WTC11 (cell line): ENCODE results near the gene TSPAN10. TPM values are rescaled to one million over a fixed set of nuclear protein-coding genes. Genes with fewer than 3 reads are reported as not detected.

Experiments
- ATAC-seq: fragments of 200-7000 bp; cut with Tn5 transposase; 2 replicates; pipeline ENCODE4 v1.10.0; 2021; ENCODE audit warnings: mild to moderate bottlenecking, moderate library complexity
- CTCF ChIA-PET: fragments of 300-600 bp; sonication (Branson Sonifier 250); formaldehyde crosslinking; loops from one replicate; lab custom pipeline; 2021; ENCODE audit warnings: antibody characterized with exemption; lab: Charles Lee
- POLR2A ChIA-PET: fragments of 350-600 bp; sonication (Branson Sonifier 250); formaldehyde crosslinking; loops from one replicate; lab custom pipeline; 2021; ENCODE audit warnings: antibody characterized with exemption; lab: Charles Lee
- DNase-seq: peaks from one replicate; pipeline ENCODE4 v3.0.0; 2021; ENCODE audit warnings: low spot score
- H3K27ac Mint-ChIP-seq: 2 replicates; pipeline ENCODE4 v1.8.0; 2021; ENCODE audit warnings: mixed read lengths
- H3K27me3 Mint-ChIP-seq: 2 replicates; pipeline ENCODE4 v1.8.0; 2021; ENCODE audit warnings: low read depth, mild to moderate bottlenecking, moderate library complexity, mixed read lengths
- H3K36me3 Mint-ChIP-seq: 2 replicates; pipeline ENCODE4 v1.8.0; 2021; ENCODE audit warnings: mixed read lengths
- H3K4me1 Mint-ChIP-seq: 2 replicates; pipeline ENCODE4 v1.8.0; 2022; ENCODE audit warnings: mixed read lengths
- H3K4me3 Mint-ChIP-seq: 2 replicates; pipeline ENCODE4 v1.8.0; 2021; ENCODE audit warnings: mild to moderate bottlenecking, moderate library complexity, mixed read lengths
- H3K9me3 Mint-ChIP-seq: 2 replicates; pipeline ENCODE4 v1.8.0; 2021; ENCODE audit warnings: mixed read lengths
- ATF2 ChIP-seq: sonication (generic); formaldehyde crosslinking; IDR thresholded peaks from 2 replicates; pipeline ENCODE4 v1.8.1; 2022; ENCODE audit warnings: low read depth, missing genetic modification reagents, borderline replicate concordance
- ATF6 ChIP-seq: sonication (generic); formaldehyde crosslinking; IDR thresholded peaks from 2 replicates; pipeline ENCODE4 v1.8.1; 2023; ENCODE audit warnings: mild to moderate bottlenecking, missing genetic modification reagents
- CDX4 ChIP-seq: fragments of 250-450 bp; sonication (Bioruptor Pico); IDR thresholded peaks from 2 replicates; pipeline ENCODE4 v1.9.0; 2021; ENCODE audit warnings: moderate library complexity, mild to moderate bottlenecking, inconsistent platforms, borderline replicate concordance
- E2F4 ChIP-seq: sonication (generic); formaldehyde crosslinking; IDR thresholded peaks from 2 replicates; pipeline ENCODE4 v1.8.1; 2022; ENCODE audit warnings: low read depth, mild to moderate bottlenecking, moderate library complexity, missing genetic modification reagents, borderline replicate concordance
- E2F5 ChIP-seq: sonication (generic); formaldehyde crosslinking; IDR thresholded peaks from 2 replicates; pipeline ENCODE4 v1.8.1; 2022; ENCODE audit warnings: mild to moderate bottlenecking, moderate library complexity, missing genetic modification reagents
- ELF4 ChIP-seq: sonication (generic); formaldehyde crosslinking; IDR thresholded peaks from 2 replicates; pipeline ENCODE4 v1.8.1; 2022; ENCODE audit warnings: low read depth, mild to moderate bottlenecking, moderate library complexity, missing genetic modification reagents
- EMX1 ChIP-seq: fragments of 250-450 bp; sonication (Bioruptor Pico); IDR thresholded peaks from 2 replicates; pipeline ENCODE4 v1.8.0; 2021; ENCODE audit warnings: mild to moderate bottlenecking
- ERG ChIP-seq: fragments of 250-450 bp; sonication (Bioruptor Pico); IDR thresholded peaks from 2 replicates; pipeline ENCODE4 v1.8.0; 2021; ENCODE audit warnings: mild to moderate bottlenecking
- ESRRA ChIP-seq: sonication (generic); formaldehyde crosslinking; IDR thresholded peaks from 2 replicates; pipeline ENCODE4 v1.8.1; 2022; ENCODE audit warnings: mild to moderate bottlenecking, missing genetic modification reagents, borderline replicate concordance
- FOXK1 ChIP-seq: sonication (generic); formaldehyde crosslinking; IDR thresholded peaks from 2 replicates; pipeline ENCODE4 v1.8.0; 2022; ENCODE audit warnings: mild to moderate bottlenecking, moderate library complexity, missing genetic modification reagents
- FOXP1 ChIP-seq: sonication (generic); formaldehyde crosslinking; IDR thresholded peaks from 2 replicates; pipeline ENCODE4 v1.8.0; 2022; ENCODE audit warnings: missing genetic modification reagents, mild to moderate bottlenecking, moderate library complexity, borderline replicate concordance
- HMGA2 ChIP-seq: fragments of 250-450 bp; sonication (Bioruptor Pico); IDR thresholded peaks from 2 replicates; pipeline ENCODE4 v1.4.0; 2021; ENCODE audit warnings: mild to moderate bottlenecking, moderate library complexity
- MAX ChIP-seq: sonication (generic); formaldehyde crosslinking; IDR thresholded peaks from 2 replicates; pipeline ENCODE4 v1.8.0; 2022; ENCODE audit warnings: mild to moderate bottlenecking, missing genetic modification reagents
- MLX ChIP-seq: sonication (generic); formaldehyde crosslinking; IDR thresholded peaks from 2 replicates; pipeline ENCODE4 v1.8.1; 2023; ENCODE audit warnings: mild to moderate bottlenecking, missing genetic modification reagents, moderate library complexity
- OVOL2 ChIP-seq: fragments of 250-450 bp; sonication (Bioruptor Pico); IDR thresholded peaks from 2 replicates; pipeline ENCODE4 v1.9.0; 2021; ENCODE audit warnings: mild to moderate bottlenecking, borderline replicate concordance
- PREB ChIP-seq: sonication (generic); formaldehyde crosslinking; IDR thresholded peaks from 2 replicates; pipeline ENCODE4 v1.8.1; 2022; ENCODE audit warnings: mild to moderate bottlenecking, missing genetic modification reagents, moderate library complexity, borderline replicate concordance
- PRRX2 ChIP-seq: fragments of 250-450 bp; sonication (Bioruptor Pico); IDR thresholded peaks from 2 replicates; pipeline ENCODE4 v1.8.0; 2021; ENCODE audit warnings: mild to moderate bottlenecking
- RELA ChIP-seq: sonication (generic); formaldehyde crosslinking; IDR thresholded peaks from 2 replicates; pipeline ENCODE4 v1.8.1; 2022; ENCODE audit warnings: missing genetic modification reagents, mild to moderate bottlenecking, borderline replicate concordance
- TEAD1 ChIP-seq: sonication (generic); formaldehyde crosslinking; IDR thresholded peaks from 2 replicates; pipeline ENCODE4 v1.8.0; 2022; ENCODE audit warnings: mild to moderate bottlenecking, missing genetic modification reagents
- ZBTB43 ChIP-seq: sonication (generic); formaldehyde crosslinking; IDR thresholded peaks from 2 replicates; pipeline ENCODE4 v1.8.1; 2023; ENCODE audit warnings: mild to moderate bottlenecking, missing genetic modification reagents
- ZNF512 ChIP-seq: sonication (generic); formaldehyde crosslinking; IDR thresholded peaks from 2 replicates; pipeline ENCODE4 v1.8.1; 2022; ENCODE audit warnings: missing genetic modification reagents, borderline replicate concordance
- total RNA-seq: library from RNA; stranded (reverse); gene quantifications from 3 replicates; pipeline ENCODE4 v1.2.3, GENCODE V29; 2021

Gene TSPAN10
- total RNA-seq, 1 experiment from 2014 or later, result 1.5 TPM

- peak within 1 kb of the TSS; percentile 84 for H3K27ac Mint-ChIP-seq
- CTCF ChIA-PET, result interaction anchor here (0.9 to 2.7 kb wide), 8 partner anchors 8 to 186 kb away, joined by 3 to 15 read pairs (median 7); partner anchors contain the start of gene MRPL12
- no peaks in the 10 kb centered on the region for H3K9me3 Mint-ChIP-seq
- peaks cover 23% of the 10 kb centered on the region for H3K36me3 Mint-ChIP-seq
- peaks cover 12% of the 10 kb centered on the region for H3K4me1 Mint-ChIP-seq
- H3K4me3 Mint-ChIP-seq, result peak within 1 kb of the TSS; percentile 86
- DNase-seq, result peak; percentile 98
- POLR2A ChIA-PET, result interaction anchor here (0.8 to 1.2 kb wide), 5 partner anchors 10 to 354 kb away, joined by 3 to 6 read pairs (median 3); partner anchors contain the start of genes CCDC137, DCXR, MRPL12 and OXLD1
- no peaks in the 10 kb centered on the region; the same call in 1 of the 2 replicates for H3K27me3 Mint-ChIP-seq
- peak; percentile 98 for ATAC-seq
- no peak for TF ChIP-seq HMGA2 (CRISPR knock-in tag)
- no peak for TF ChIP-seq FOXK1
- TF ChIP-seq ZBTB43 (CRISPR knock-in tag), result no peak
- no peak for TF ChIP-seq MLX (CRISPR knock-in tag)
- no peak for TF ChIP-seq ERG
- peak; percentile 71; the same call in 1 of the 2 replicates for TF ChIP-seq TEAD1
- 0 out of 2 replicates have a peak, but pooled peaks have one; percentile 57 for TF ChIP-seq OVOL2 (CRISPR knock-in tag)
- no peak for TF ChIP-seq ATF6
- no peak for TF ChIP-seq CDX4 (CRISPR knock-in tag)
- TF ChIP-seq ZNF512 (CRISPR knock-in tag), result no peak
- no peak for TF ChIP-seq FOXP1 (CRISPR knock-in tag)
- TF ChIP-seq E2F4 (CRISPR knock-in tag), result no peak
- TF ChIP-seq RELA (CRISPR knock-in tag), result peak; percentile 90; the same call in 1 of the 2 replicates
- no peak for TF ChIP-seq ATF2 (CRISPR knock-in tag)
- no peak for TF ChIP-seq ELF4
- TF ChIP-seq EMX1 (CRISPR knock-in tag), result no peak
- no peak for TF ChIP-seq PRRX2
- no peak for TF ChIP-seq PREB (CRISPR knock-in tag)
- TF ChIP-seq MAX, result peak; percentile 58; the same call in 1 of the 2 replicates
- no peak for TF ChIP-seq ESRRA (CRISPR knock-in tag)
- TF ChIP-seq E2F5 (CRISPR knock-in tag), result no peak
Observed at GRCh38 chr17:81683584-81684441, 46.8 kb downstream of the TSPAN10 start, which contains the start of the genes ARL16 and HGS. Gene ARL16 (minus strand): TSS chr17:81683797. CDS start chr17:81683753, 44 bp downstream. Gene HGS (plus strand): TSS chr17:81684011. CDS start chr17:81684067, 56 bp downstream.
